K562 (cell line): ENCODE data around the gene COQ3. TPM values are rescaled to one million over a fixed set of nuclear protein-coding genes. Genes with fewer than 3 reads are reported as not detected.

Source experiments
- ATAC-seq: fragments of 200-7000 bp; cut with Tn5 transposase; 3 replicates; pipeline ENCODE4 v1.9.1; 2020; ENCODE audit warnings: moderate library complexity
- BruUV-seq: library from RNA; stranded (reverse); fragments of 400-500 nt; replicated peaks from 2 replicates; lab custom pipeline; 2021; lab: Mats Ljungman, UMichigan
- CTCF ChIA-PET: fragments of 300-600 bp; formaldehyde crosslinking; extraction: SDS; loops from one replicate; lab custom pipeline; 2021; ENCODE audit warnings: low intra/inter-chr PET ratio; lab: Yijun Ruan, JAX
- POLR2A ChIA-PET: fragments of 300-600, 350-650 bp; sonication (Branson Sonifier 250); formaldehyde crosslinking; extraction: SDS; loops from one replicate; lab custom pipeline; 2021; ENCODE audit warnings: antibody characterized with exemption, inconsistent platforms; lab: Yijun Ruan, JAX
- DNase-seq, 4 experiments: peaks; one replicate each; pipeline versions ENCODE4 v3.0.0 to v3.0.0-alpha.2; 2011 to 2018; ENCODE audit warnings: low spot score in 3 of 4, mixed read lengths in 3 of 4; ENCODE audit errors: extremely low read depth in 1 of 4
- FAIRE-seq: peaks from 2 replicates; lab custom pipeline; 2011; peaks lifted over from hg19 to GRCh38; lab: Jason Lieb, UNC
- H2AFZ ChIP-seq: 2 replicates; pipeline ENCODE4 v1.6.0; 2011; ENCODE audit warnings: low read depth, low read length, control low read depth, inconsistent platforms
- H3K27ac ChIP-seq: fragments of 200-600 bp; 3 replicates; pipeline ENCODE4 v1.8.0; 2011; ENCODE audit warnings: low read depth, mild to moderate bottlenecking, control low read depth, inconsistent platforms, low read length, moderate library complexity, mixed read lengths; ENCODE audit errors: extremely low read depth
- H3K27me3 ChIP-seq, 2 experiments: fragments of 300-600 bp in 1 of 2; 2 replicates in 1 of 2; 3 replicates in 1 of 2; pipeline versions ENCODE4 v1.6.0 to v1.8.0; 2011; ENCODE audit warnings: inconsistent platforms in 2 of 2, low read length in 2 of 2, mild to moderate bottlenecking in 1 of 2, mixed read lengths in 1 of 2, moderate library complexity in 1 of 2; ENCODE audit not compliant: control insufficient read depth in 2 of 2, insufficient read depth in 2 of 2
- H3K36me3 ChIP-seq: fragments of 300-600 bp; 3 replicates; pipeline ENCODE4 v1.8.0; 2011; ENCODE audit warnings: mild to moderate bottlenecking, low read length, inconsistent platforms; ENCODE audit not compliant: control insufficient read depth, insufficient read depth
- H3K4me1 ChIP-seq, 2 experiments: fragments of 200-600 bp in 1 of 2; replicated peaks in 1 of 2; 2 replicates in 1 of 2; 3 replicates in 1 of 2; pipeline versions ENCODE4 v1.5.1 to v1.8.0; 2011; ENCODE audit warnings: inconsistent platforms in 2 of 2, low read length in 2 of 2, mild to moderate bottlenecking in 1 of 2, mixed read lengths in 1 of 2, moderate library complexity in 1 of 2; ENCODE audit not compliant: control insufficient read depth in 2 of 2, insufficient read depth in 2 of 2
- H3K4me2 ChIP-seq: 2 replicates; pipeline ENCODE4 v1.6.1; 2011; ENCODE audit warnings: low read length, control low read depth, inconsistent platforms, mixed read lengths; ENCODE audit not compliant: insufficient read depth
- H3K4me3 ChIP-seq: fragments of 200-600 bp; sonication (generic), shearing (Covaris generic); 2 replicates; pipeline ENCODE4 v1.5.1; 2016; ENCODE audit warnings: control low read depth, inconsistent platforms
- H3K79me2 ChIP-seq: fragments of 200-600 bp; 3 replicates; pipeline ENCODE4 v1.8.0; 2011; ENCODE audit warnings: low read length, inconsistent platforms; ENCODE audit not compliant: control insufficient read depth, insufficient read depth
- H3K9ac ChIP-seq, 2 experiments: 2 replicates each; pipeline versions ENCODE4 v1.6.0 to v1.6.1; 2011; ENCODE audit warnings: low read depth in 2 of 2, low read length in 2 of 2, control low read depth in 1 of 2, inconsistent platforms in 1 of 2, mild to moderate bottlenecking in 1 of 2, mixed read lengths in 1 of 2; ENCODE audit not compliant: insufficient read depth in 1 of 2
- H3K9me1 ChIP-seq: one replicate; pipeline ENCODE4 v1.6.0; 2011; ENCODE audit warnings: inconsistent platforms, mild to moderate bottlenecking, low read length, moderate library complexity; ENCODE audit not compliant: control insufficient read depth, insufficient read depth
- H3K9me3 ChIP-seq: replicated peaks from 2 replicates; pipeline ENCODE4 v1.5.1; 2011; ENCODE audit warnings: low read depth, low read length, inconsistent platforms; ENCODE audit not compliant: control insufficient read depth, insufficient read depth
- H4K20me1 ChIP-seq: replicated peaks from 2 replicates; pipeline ENCODE4 v1.6.1; 2011; ENCODE audit warnings: low read length, inconsistent platforms, mixed read lengths; ENCODE audit not compliant: control insufficient read depth, insufficient read depth
- ARNT ChIP-seq, 2 experiments: fragments of 450-650 bp; IDR thresholded peaks; 2 replicates each; pipeline ENCODE4 v1.6.1; 2016; ENCODE audit warnings: mild to moderate bottlenecking in 1 of 2
- CTCF ChIP-seq, 3 experiments: IDR thresholded peaks in 2 of 3; conservative IDR thresholded peaks in 1 of 3; 2 replicates each; pipeline ENCODE4 v1.5.1; 2011 to 2012; ENCODE audit warnings: low read length in 3 of 3, mild to moderate bottlenecking in 3 of 3, control low read depth in 2 of 3, improper control_type of control experiment in 1 of 3, inconsistent platforms in 1 of 3, low read depth in 1 of 3, mixed read lengths in 1 of 3, moderate library complexity in 1 of 3; ENCODE audit not compliant: insufficient read depth in 2 of 3
- IRF9 ChIP-seq: fragments of 450-650 bp; IDR thresholded peaks from 2 replicates; pipeline ENCODE4 v1.6.1; 2016; ENCODE audit warnings: missing biosample characterization, missing genetic modification characterization
- MYC ChIP-seq, 2 experiments: fragments of 250-450 bp in 1 of 2; sonication (Bioruptor Pico) in 1 of 2; IDR thresholded peaks; 2 replicates each; pipeline versions ENCODE4 v1.5.1 to v1.6.1; 2012 to 2021; ENCODE audit warnings: low read depth in 2 of 2, borderline replicate concordance in 1 of 2, improper control_type of control experiment in 1 of 2, low read length in 1 of 2, mild to moderate bottlenecking in 1 of 2, moderate library complexity in 1 of 2
- NBN ChIP-seq: fragments of 450-650 bp; IDR thresholded peaks from 2 replicates; pipeline ENCODE4 v1.6.1; 2016; ENCODE audit warnings: low read depth, mild to moderate bottlenecking
- NUFIP1 ChIP-seq: fragments of 450-650 bp; IDR thresholded peaks from 2 replicates; pipeline ENCODE4 v1.6.1; 2018; ENCODE audit not compliant: partially characterized antibody
- POU5F1 ChIP-seq: fragments of 150-350 bp; IDR thresholded peaks from 2 replicates; pipeline ENCODE4 v1.6.1; 2014; ENCODE audit warnings: borderline replicate concordance, low read length, low read depth, mild to moderate bottlenecking; ENCODE audit not compliant: partially characterized antibody
- RAD21 ChIP-seq, 2 experiments: fragments of 250-450 bp in 1 of 2; fragments of 450-650 bp in 1 of 2; sonication (Bioruptor Pico) in 1 of 2; formaldehyde crosslinking in 1 of 2; IDR thresholded peaks in 1 of 2; conservative IDR thresholded peaks in 1 of 2; 2 replicates each; pipeline versions ENCODE4 v1.4.0 to v1.8.0; 2020 to 2022; ENCODE audit warnings: mild to moderate bottlenecking in 2 of 2, moderate library complexity in 1 of 2
- WGBS: fragments of 100-300 bp; shearing (Covaris generic); methylation state at CpG from one replicate; pipeline ENCODE4 v1.1.6; 2016; ENCODE audit warnings: low coverage, mixed read lengths; ENCODE audit not compliant: insufficient coverage; ENCODE audit errors: missing lambda C conversion rate; 5-methylcytosine and 5-hydroxymethylcytosine counted together
- in situ Hi-C: fragments of 300-500 bp; cut with MboI; formaldehyde crosslinking; loops from 4 replicates; pipeline ENCODE4 v1.15.0; 2018; ENCODE audit warnings: inconsistent platforms, mixed read lengths
- intact Hi-C: fragments of 100-400 bp; cut with micrococcal nuclease; formaldehyde crosslinking; loops from 2 replicates; pipeline ENCODE4 v1.14.2; 2022
- polyA plus RNA-seq, 8 experiments: library from polyadenylated mRNA; depleted of rRNA in 4 of 8; stranded (reverse) in 5 of 8; unstranded in 3 of 8; fragments of >200 nt; fragmentation: Nextera tagmentation in 2 of 8; fragmentation: Illumina TruSeq in 1 of 8; extraction: Ambion mirVana in 2 of 8; extraction: Trizol in 1 of 8; gene quantifications; 2 replicates each; pipeline versions ENCODE4 v1.2.1 to v1.2.3, GENCODE V29; 2011 to 2014; ENCODE audit warnings: inconsistent platforms in 1 of 8, missing spikeins in 1 of 8
- total RNA-seq, 7 experiments: library from RNA; depleted of rRNA in 6 of 7; stranded (reverse); fragments of >200 nt in 6 of 7; fragmentation: Illumina TruSeq in 2 of 7; extraction: Trizol in 2 of 7; gene quantifications; 2 replicates each; pipeline versions ENCODE4 v1.2.1 to v1.2.3, GENCODE V29; 2011 to 2021; ENCODE audit warnings: low replicate concordance in 1 of 7

The COQ3 gene
- total and polyA plus RNA-seq, 9 of the 15 experiments (the other 6 are each of a cell fraction or from before 2014, with no cell fraction given), result 16.9 to 137 (median 33.9) TPM

GRCh38 chr6:99434702-99435530 lies 40.9 kb upstream of the COQ3 start:
- CTCF ChIA-PET, result interaction anchor here (1.7 kb wide), 1 partner anchor 105 kb away, joined by 3 read pairs; no protein-coding TSS in a partner anchor
- no peaks in the 10 kb centered on the region for H4K20me1 ChIP-seq
- H3K9ac ChIP-seq, result no peak overlapping the region
- no peaks in the 10 kb centered on the region for H3K9me1 ChIP-seq
- intact Hi-C loops (no loop called here), in situ Hi-C loops (no loop called here)
- no peak overlapping the region for H3K4me2 ChIP-seq
- ATAC-seq, result peak; percentile 89
- WGBS, result 13% methylated on average over 3 of the region's 3 CpGs
- peak; percentile 44 for FAIRE-seq
- H3K4me3 ChIP-seq, result no peak overlapping the region
- DNase-seq, result peak; percentile 19 to 29 (median 22)
- H3K79me2 ChIP-seq, result no peaks in the 10 kb centered on the region
- TF ChIP-seq MYC (IDR thresholded peaks at IDR 0.05; ENCODE audit: low read depth, low read length), result no peak
- no peak for TF ChIP-seq MYC (CRISPR knock-in tag; IDR thresholded peaks at IDR 0.05; ENCODE audit: borderline replicate concordance, low read depth)
- peak; percentile 14 to 29; a peak in 3 of 4 replicates for TF ChIP-seq RAD21 (CRISPR knock-in tag; conservative IDR thresholded peaks at IDR 0.05 in 1 of 2, IDR thresholded peaks at IDR 0.05 in 1 of 2)
- TF ChIP-seq ARNT (IDR thresholded peaks at IDR 0.05), result no peak
- no peak for TF ChIP-seq NBN
- TF ChIP-seq NUFIP1, result no peak
- TF ChIP-seq POU5F1, result no peak
- TF ChIP-seq CTCF (IDR thresholded peaks at IDR 0.05 in 2 of 3, conservative IDR thresholded peaks at IDR 0.05 in 1 of 3; ENCODE audit: insufficient read depth in 2 of 3, low read depth in 1 of 3, low read length in 3 of 3), result peak in 2 of 3 experiments; percentile 31 to 54; a peak in 3 of 6 replicates
- no peak for TF ChIP-seq IRF9 (tag)
- H3K27me3 ChIP-seq, result no peaks in the 10 kb centered on the region
- no peak overlapping the region for H2AFZ ChIP-seq
- POLR2A ChIA-PET, result interaction anchor here (0.6 to 1.2 kb wide), 3 partner anchors 9 to 214 kb away, joined by 3 read pairs; partner anchors contain the start of gene PNISR
- no peaks in the 10 kb centered on the region for H3K9me3 ChIP-seq
- H3K36me3 ChIP-seq, result peaks cover 20% of the 10 kb centered on the region; the same call in 1 of the 3 replicates
- BruUV-seq, result no TSS peak
- H3K4me1 ChIP-seq, result no peaks in the 10 kb centered on the region
- H3K27ac ChIP-seq, result no peak overlapping the region
